ENCODE measurements around the gene SMCO3.
"Not testable (repeated sequence)": the region's sequence is repeated elsewhere in the genome, so short reads cannot be mapped to it uniquely, and the experiment has no call there.

Gene SMCO3

DNA sequence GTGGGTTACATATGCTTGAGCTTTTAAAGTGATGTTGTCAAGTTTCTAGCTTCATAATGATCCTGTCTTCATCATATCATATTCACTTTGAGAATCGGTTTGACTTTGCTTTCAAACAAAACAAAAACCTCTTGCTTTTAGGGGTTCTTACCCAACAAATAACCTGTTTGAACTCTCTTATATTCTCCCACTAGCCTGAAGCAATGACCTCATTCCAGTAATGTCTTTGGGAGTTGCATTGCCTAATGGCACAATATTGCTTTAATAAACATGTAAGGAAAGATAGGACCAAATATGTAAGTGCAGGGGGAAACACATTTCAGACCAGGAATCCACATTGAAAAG is 38.4 kb downstream of the SMCO3 start:
- no peak for DNase-seq (ENCODE audit: low read depth in 1 of 2, low spot score in 1 of 2)

DNA sequence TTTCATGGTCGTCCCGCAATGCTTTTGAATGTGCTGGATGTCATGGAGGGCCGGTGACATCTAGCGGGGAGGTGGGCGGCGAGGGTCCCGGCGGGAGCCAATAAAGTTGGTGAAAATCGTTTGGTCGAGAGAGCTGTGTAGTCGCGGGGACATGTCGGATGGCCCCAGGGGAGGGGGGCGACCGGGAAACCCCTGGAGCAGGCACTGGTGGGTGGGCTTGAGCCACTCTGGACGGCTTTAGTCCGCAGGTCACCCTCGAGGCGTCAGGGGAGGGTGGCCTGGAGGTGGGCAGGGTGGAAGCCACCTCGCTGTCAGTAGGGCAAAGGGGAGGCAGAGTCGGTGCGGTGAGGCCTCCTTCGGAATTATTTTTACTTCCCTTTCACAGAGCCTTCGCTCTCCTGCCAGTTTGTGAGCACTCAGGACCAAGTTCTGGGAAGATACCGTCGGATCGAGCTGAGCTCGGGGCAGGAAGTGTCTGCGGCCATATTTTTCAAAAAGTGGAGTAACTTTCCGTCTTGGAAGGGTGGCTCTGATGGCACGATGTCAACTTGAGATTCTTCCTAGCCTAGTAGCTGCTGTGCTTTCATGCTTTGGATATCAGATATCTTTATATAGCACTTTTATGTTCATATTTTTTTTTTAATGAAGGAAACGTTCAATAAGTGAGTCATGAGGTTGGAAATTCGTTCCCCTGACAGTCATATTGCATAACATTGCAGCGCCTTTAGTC is 38.9 kb downstream of the SMCO3 start:
- no peak for DNase-seq (ENCODE audit: low read depth in 1 of 2, low spot score in 1 of 2)

DNA sequence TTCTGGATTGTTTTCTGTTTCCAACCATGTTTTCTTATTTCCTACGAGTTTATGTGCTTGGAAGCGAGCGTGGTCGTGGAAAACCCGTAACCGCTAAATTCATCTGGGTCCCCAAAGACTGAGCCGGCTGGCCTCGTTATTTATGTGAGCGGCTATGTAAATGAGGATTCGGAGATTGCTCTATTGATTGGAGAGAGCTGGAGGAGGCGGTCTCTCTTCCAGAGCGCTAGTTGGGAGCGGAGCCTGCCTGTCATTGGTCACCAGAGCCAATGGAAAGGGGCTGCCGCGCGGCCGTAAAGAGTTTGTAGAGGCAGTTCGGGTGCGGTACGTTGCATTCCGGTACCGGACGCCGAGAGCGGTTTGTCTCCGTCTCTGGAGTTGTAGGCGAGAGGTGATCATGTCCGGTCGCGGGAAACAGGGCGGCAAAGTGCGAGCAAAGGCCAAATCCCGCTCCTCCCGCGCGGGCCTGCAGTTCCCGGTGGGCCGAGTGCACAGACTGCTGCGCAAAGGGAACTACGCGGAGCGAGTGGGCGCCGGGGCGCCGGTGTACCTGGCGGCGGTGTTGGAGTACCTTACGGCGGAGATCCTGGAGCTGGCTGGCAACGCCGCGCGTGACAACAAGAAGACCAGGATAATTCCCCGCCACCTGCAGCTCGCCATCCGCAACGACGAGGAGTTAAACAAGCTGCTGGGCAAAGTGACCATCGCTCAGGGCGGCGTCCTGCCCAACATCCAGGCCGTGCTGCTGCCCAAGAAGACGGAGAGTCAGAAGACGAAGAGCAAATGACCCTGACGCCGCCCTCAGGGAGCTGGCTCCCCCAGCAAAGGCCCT is 39.7 kb downstream of the SMCO3 start:
- DNase-seq (ENCODE audit: low read depth in 1 of 2, low spot score in 1 of 2) = peak; percentile 71 to 73

DNA sequence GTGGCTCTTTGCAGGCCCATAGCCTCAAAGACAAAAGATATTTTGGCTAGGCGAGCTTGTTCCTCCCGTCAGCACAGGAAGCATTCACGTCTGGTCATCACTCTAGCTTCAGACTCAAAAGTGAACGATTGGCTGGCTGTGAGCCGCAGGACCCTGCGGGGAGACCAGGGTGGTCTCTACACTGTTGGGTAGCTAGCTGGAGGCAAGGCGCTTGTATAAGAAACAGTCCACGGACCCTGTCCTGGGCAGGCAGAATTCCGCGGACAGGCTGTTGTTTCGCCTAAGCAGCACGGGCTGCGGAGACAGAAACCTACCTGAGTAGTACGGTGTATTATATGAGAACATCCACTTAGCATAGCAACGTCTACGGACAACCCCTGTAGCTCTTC is 40.3 kb downstream of the SMCO3 start:
- DNase-seq (ENCODE audit: low read depth in 1 of 2, low spot score in 1 of 2) = no peak

DNA sequence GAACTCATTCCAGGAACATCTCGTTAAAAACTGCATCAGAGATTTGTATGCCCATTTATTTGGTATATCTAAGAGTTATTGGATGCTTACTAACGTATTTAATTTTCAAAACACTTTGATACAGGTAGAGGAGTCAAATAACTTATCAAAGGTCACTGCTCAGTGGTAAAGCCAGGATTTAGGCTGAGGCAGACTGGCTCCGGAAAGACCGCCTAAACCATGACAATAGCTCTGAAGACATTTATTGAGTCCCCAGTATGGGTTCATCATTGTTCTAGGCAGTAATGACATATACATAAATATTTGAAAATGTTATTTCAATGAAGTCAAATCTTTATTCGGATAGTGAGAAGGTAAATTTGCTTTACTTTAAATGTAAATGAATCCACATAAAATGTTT is 41.0 kb downstream of the SMCO3 start:
- DNase-seq (ENCODE audit: low read depth in 1 of 2, low spot score in 1 of 2) = no peak

DNA sequence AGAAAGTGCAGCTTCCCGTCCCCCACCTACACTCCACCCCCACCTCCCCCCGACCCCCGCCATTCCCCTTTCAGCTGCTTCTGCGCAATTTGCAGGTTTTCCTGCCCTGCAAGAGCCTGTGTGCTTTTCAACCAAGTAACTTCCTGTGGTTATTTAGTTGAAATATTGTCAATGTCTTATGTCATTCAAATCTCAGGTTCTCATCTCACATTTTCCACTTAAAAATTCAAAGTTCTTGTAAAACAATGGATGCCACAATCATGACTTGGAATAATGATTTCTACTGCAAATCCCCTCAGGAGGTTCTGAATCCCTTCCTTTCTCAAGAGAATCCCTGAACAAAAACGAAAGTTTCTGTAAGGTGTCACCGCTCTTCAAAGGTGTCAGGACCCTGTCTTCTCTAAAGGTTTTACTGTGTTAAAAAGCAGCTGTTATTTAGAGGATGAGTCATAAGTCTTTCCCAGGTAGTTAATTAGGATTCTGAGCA is 42.3 kb downstream of the SMCO3 start:
- no peak for DNase-seq (ENCODE audit: low read depth in 1 of 2, low spot score in 1 of 2)

DNA sequence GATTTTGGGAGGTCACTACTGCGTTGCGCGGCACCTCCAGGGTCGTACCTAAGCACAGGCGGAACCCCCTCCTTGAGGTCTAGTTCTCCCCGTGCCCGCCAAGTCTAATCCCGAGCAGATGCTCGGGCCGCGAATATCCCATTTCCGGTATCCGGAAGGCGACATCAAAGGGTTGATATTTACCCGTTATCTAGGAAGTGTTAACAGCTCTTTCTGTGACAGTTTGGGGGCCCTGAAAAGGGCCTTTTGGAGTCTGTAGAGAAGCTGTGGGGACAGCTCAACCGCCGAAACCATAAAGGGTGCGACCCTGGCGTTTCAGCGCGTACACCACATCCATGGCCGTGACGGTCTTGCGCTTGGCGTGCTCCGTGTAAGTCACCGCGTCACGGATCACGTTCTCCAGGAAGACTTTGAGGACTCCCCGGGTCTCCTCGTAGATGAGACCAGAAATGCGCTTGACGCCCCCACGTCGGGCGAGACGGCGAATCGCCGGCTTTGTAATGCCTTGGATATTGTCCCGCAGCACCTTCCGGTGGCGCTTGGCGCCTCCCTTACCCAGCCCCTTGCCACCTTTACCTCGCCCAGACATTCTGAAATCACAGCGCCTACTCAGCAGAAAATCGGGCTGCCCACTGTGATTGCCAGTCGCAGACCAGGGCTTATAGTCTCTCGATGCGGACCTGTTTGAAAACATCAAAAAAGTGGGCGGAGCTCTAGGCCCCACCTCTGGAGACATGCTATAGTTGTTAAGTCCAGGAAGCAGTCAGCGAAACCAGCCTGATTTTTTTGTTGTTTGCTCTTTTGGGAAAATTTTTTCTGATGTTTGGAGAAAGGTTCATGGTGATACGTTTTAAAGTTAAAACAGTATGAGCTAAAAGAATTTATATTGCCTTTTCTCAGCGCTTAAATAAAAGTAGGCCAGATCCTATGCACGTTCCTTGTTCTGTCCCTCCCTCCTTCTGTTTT is 43.2 kb downstream of the SMCO3 start:
- peak; percentile 77 to 87 for DNase-seq (ENCODE audit: low read depth in 1 of 2, low spot score in 1 of 2)

DNA sequence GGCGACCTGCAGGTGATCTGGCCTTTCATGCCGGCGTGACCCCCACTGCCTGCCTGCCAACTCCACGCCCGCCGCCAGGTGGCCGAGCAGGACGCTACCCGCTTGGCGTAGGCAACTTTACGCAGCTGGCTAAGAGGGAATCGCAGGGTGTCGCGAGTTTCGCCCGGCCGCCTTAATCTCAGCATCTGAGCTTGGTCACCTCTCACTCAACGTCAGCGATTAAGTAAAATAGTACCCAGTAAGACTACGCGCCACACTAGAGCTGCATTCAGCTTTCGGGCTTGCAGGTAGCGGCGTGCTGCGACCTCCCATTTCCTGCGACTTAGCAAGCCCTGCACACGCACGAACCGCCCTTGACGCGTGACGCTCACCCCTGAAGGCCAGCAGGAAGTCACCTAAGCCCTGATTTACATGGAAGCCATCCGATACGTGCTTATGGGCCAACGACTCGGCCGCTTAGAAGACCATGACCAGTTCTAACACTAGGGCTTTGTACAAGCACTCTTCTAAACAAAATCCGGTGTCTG is 44.0 kb downstream of the SMCO3 start:
- DNase-seq (ENCODE audit: low read depth in 1 of 2, low spot score in 1 of 2) = peak; percentile 75 to 83

DNA sequence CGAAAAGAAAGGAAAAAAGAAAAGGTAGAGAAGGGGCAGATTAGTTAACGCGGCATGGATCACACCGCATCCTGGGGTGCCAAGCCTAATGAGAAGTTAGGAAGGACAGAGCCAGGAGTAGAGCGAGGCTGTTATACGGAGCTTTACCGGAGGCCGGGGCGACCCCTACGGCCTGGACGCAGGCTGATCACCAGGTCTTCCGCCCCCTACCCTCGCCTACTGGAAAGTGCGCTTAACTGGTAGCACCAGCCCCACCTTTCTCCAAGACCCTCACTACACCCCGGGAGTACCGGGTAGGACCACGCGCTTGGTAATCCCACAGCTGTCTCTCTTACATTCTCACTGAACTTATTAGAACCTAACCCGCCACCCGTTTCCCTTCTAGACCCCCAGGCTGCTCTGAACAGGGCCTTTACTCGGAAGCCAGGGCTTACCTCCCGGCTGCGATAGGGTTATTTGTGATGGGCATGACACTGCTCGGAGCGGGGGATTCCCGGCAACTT is 44.5 kb downstream of the SMCO3 start:
- DNase-seq (ENCODE audit: low read depth in 1 of 2, low spot score in 1 of 2) = peak in 1 of 2 donors; percentile 14

DNA sequence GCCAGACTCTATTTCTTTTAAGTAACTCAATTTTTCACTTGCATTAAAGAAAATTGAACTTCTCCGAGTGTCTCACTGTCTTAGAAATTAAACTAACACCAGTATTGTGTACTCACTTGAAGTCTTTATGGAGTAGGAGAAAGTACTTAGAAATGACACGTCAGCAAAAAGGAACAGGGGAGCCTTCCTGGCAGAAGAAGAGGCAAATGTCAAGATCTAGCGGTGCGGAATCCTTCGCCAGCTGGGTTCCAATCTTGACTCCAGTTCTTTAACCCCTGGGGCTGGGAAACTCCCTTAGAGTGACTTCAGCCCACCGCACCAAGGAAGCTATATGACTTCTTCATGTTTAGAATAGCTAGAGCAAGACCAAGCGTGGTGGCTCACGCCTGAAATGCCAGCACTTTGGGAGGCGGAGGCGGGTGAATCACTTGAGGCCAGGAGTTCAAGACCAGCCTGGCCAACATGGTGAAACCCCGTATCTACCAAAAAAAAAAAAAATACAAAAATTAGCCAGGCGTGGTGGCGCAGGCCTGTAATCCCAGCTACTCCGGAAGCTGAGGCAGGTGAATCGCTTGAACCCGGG is 45.1 kb downstream of the SMCO3 start:
- DNase-seq (ENCODE audit: low read depth in 1 of 2, low spot score in 1 of 2) = no peak

DNA sequence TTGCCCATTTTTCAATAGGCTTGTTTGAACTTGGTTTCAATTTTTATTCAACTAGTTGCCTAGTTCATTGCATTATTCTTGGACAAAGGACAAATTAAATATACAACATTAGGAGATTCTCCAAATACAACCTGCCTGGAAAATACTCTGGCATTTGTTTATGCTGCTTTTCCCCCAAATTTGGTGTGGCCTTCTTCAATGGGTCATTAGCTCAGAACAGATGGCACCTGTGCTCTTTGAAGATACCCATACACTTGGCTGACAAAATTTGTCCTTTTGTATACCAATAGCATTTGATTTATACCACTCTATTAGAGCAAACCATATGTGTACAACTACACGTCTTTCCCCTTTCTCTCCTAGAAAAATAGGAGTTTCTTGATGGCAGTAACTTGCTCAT is 46.4 kb downstream of the SMCO3 start:
- DNase-seq (ENCODE audit: low read depth in 1 of 2, low spot score in 1 of 2) = no peak

DNA sequence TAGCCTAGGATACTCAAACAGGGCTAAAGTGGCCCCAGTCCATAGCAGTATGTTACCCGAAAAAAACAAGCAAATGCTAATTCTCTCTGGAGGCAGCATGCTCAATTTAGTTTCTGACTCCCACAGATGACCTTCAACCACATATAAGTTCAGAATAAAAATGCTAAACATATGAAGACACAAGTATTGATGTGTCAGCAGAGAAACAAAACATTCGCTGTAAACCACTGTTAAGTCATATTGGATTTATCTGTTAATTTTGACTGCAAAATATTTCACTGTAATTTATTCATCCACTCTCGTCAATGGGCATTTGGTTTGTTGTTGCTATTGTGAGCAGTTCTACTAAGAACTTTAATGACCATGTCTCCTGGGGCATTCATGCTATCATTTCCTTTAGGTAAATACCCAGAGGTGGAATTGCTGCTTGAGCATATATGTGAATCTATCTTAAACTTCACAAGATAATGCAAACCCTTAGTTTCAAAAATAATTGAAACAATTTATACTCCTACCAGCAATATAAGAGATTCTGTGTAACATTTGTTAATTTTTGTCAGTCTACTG is 47.2 kb downstream of the SMCO3 start:
- DNase-seq (ENCODE audit: low read depth in 1 of 2, low spot score in 1 of 2) = no peak

DNA sequence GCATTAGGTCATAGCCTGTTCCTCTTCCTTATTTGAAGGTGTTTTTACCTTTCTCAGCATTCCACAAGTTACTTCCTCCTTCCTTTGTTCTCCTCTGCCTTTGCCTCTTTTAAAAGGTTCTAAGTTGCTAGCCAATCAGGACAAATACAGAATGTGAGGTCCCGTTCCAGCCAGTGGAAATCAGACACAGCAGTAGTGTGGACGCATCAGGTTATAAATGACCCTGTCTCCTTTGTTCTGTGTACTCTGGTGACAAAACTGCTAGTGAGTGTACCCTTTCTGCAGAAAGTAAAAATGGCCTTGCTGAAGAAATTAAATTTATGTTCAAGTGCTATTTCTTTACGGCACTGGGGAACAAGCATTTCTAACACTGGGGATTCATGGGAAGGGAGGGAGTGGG is 48.0 kb downstream of the SMCO3 start:
- DNase-seq (ENCODE audit: low read depth in 1 of 2, low spot score in 1 of 2) = not testable (repeated sequence)

DNA sequence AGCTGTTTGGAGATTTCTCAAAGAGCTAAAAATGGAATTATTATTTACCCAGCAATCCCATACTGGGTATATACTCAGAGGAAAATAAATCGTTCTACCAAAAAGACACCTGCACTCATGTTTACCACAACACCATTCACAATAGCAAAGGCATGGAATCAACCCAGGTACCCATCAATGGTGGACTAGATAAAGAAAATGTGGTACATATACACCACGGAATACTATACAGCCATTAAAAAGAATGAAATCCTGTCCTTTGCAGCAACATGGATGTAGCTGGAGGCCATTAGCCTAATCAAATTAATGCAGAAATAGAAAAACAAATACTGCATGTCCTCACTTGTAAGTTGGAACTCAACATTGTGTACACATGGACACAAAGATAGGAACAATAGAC is 48.6 kb downstream of the SMCO3 start:
- DNase-seq (ENCODE audit: low read depth in 1 of 2, low spot score in 1 of 2) = no peak

DNA sequence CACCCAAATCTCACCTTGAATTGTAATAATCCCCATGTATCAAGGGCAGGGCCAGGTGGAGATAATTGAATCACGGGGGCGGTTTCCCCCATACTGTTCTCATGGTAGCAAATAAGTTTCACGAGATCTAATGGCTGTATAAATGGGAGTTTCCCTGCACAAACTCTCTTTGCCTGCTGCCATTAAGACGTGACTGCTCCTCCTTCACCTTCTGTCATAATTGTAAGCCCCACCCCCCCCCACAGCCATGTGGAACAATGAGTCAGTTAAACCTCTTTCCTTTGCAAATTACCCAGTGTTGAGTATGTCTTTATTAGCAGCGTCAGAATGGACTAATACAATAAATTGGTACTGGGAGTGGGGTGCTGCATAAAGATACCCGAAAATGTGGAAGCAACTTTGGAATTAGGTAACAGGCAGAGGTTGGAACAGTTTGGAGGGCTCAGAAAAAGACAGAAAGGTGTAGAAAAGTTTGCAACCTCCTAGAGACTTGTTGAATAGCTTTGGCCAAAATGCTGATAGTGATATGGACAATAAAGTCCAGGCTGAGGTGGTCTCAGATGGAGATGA is 54.2 kb downstream of the SMCO3 start:
- DNase-seq (ENCODE audit: low read depth in 1 of 2, low spot score in 1 of 2) = not testable (repeated sequence)

DNA sequence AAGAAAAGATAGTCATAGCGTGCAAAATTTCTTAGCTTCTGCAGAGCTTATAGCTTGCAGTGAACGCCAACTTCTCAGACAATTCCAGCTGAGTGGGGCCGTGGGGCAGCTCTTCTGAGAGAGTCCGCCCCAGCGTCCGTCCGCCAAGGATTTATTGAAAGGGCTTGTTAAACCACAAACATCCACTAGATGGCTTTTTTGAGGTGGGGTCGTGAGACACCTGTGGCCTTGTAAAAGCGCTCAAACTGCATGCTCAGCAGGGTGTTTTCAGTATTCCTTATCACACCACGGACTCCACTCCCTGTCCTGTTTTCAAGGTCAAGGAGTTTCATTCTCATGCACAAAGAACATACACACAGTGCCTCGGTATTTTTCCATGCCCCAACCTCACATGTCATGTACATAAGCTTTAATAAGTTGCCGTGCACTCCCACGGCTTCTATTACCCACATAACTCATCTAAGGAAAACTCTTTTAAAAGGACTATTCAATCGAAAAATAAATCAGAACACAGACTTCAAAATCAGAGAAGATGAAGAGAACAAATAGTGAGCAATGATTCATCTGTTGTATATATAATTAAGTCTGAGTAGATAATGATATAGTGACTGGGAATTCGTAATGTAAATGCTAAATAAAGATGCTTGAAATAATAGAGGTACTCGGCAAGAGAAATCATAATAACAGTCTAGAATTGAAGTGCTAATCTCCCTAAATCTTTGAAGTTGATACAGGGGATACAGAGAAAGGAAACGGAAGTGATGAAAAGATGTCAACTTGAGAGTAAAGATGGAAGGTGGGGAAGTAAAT is 57.4 kb downstream of the SMCO3 start:
- no peak for DNase-seq (ENCODE audit: low read depth in 1 of 2, low spot score in 1 of 2)
